Activated CD8-positive, alpha-beta T cell treated with anti-CD3 and anti-CD28 coated beads for 36 hours (primary cell): ENCODE data around the gene SHISA9. TPM values are rescaled to one million over a fixed set of nuclear protein-coding genes. Genes with fewer than 3 reads are reported as not detected.

Experiments
- ATAC-seq: fragments of 200-7000 bp; cut with Tn5 transposase; one replicate; pipeline ENCODE4 v1.10.0; 2021; ENCODE audit warnings: mild to moderate bottlenecking, moderate library complexity
- CTCF ChIA-PET: fragments of 350-600 bp; sonication (Branson Sonifier 250); formaldehyde crosslinking; loops from one replicate; lab custom pipeline; 2021; ENCODE audit warnings: antibody characterized with exemption; lab: Charles Lee
- POLR2A ChIA-PET: fragments of 350-600 bp; sonication (Branson Sonifier 250); formaldehyde crosslinking; loops from one replicate; lab custom pipeline; 2021; ENCODE audit warnings: antibody characterized with exemption; lab: Charles Lee
- DNase-seq: peaks from one replicate; pipeline ENCODE4 v3.0.0-alpha.2; 2020
- H3K27ac Mint-ChIP-seq: one replicate; pipeline ENCODE4 v1.8.0; 2021; ENCODE audit warnings: mild to moderate bottlenecking, mixed read lengths
- H3K27me3 Mint-ChIP-seq: one replicate; pipeline ENCODE4 v1.8.0; 2021; ENCODE audit warnings: mixed read lengths
- H3K36me3 Mint-ChIP-seq: one replicate; pipeline ENCODE4 v1.8.0; 2021; ENCODE audit warnings: low read depth, mixed read lengths
- H3K4me1 Mint-ChIP-seq: one replicate; pipeline ENCODE4 v1.8.0; 2021; ENCODE audit warnings: low read depth, mixed read lengths
- H3K4me3 Mint-ChIP-seq: one replicate; pipeline ENCODE4 v1.8.0; 2021; ENCODE audit warnings: mild to moderate bottlenecking, moderate library complexity, mixed read lengths
- H3K9me3 Mint-ChIP-seq: one replicate; pipeline ENCODE4 v1.8.0; 2021; ENCODE audit warnings: mixed read lengths
- intact Hi-C: fragments of 100-400 bp; cut with micrococcal nuclease; formaldehyde crosslinking; loops from one replicate; pipeline ENCODE4 v1.10.0; 2022
- total RNA-seq, 2 experiments: library from RNA; stranded (reverse); gene quantifications; one replicate each; pipeline ENCODE4 v1.2.3, GENCODE V29; 2021
- TF ChIP-seq, protein P1 (sequence below): fragments of 200-600 bp; IDR thresholded peaks from one replicate; pipeline ENCODE4 v1.8.0; 2022; ENCODE audit warnings: antibody characterized with exemption, mild to moderate bottlenecking

The SHISA9 gene
- total RNA-seq, 2 experiments from 2014 or later = not detected

DNA sequence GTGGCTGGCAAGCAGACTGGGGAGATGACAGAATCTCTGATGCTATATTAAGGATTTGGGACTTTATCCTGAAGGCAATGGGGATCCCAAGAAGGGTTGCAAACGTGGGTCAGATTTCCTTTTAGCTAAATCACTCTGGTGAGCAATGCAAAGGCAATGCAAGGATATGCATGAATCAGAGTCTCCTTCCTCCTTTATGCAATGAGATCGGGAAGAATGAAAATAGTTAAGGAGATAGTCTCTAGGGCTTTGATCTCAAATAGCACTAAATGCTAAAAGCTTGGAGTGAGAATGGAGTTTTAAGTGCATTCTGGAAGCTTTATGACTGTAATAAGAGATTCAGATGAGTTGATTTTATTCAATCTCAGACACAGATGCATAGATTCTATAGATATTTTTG, 27.2 kb upstream of the SHISA9 start:
- DNase-seq (no peak), ATAC-seq (no peak)
- intact Hi-C loops = no loop called here
- Mint-ChIP-seq H3K27ac (no peak overlapping the region), H3K36me3 (no peaks in the 10 kb centered on the region), H3K4me1 (no peaks in the 10 kb centered on the region), H3K27me3 (peaks cover 8% of the 10 kb centered on the region), H3K9me3 (no peaks in the 10 kb centered on the region), H3K4me3 (no peak overlapping the region)
- CTCF ChIA-PET = no interaction called here
- POLR2A ChIA-PET = interaction anchor here (0.6 kb wide), 1 partner anchor 509 kb away, joined by 3 read pairs; no protein-coding TSS in a partner anchor
- TF ChIP-seq, protein P1, sequence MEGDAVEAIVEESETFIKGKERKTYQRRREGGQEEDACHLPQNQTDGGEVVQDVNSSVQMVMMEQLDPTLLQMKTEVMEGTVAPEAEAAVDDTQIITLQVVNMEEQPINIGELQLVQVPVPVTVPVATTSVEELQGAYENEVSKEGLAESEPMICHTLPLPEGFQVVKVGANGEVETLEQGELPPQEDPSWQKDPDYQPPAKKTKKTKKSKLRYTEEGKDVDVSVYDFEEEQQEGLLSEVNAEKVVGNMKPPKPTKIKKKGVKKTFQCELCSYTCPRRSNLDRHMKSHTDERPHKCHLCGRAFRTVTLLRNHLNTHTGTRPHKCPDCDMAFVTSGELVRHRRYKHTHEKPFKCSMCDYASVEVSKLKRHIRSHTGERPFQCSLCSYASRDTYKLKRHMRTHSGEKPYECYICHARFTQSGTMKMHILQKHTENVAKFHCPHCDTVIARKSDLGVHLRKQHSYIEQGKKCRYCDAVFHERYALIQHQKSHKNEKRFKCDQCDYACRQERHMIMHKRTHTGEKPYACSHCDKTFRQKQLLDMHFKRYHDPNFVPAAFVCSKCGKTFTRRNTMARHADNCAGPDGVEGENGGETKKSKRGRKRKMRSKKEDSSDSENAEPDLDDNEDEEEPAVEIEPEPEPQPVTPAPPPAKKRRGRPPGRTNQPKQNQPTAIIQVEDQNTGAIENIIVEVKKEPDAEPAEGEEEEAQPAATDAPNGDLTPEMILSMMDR = no peak

DNA sequence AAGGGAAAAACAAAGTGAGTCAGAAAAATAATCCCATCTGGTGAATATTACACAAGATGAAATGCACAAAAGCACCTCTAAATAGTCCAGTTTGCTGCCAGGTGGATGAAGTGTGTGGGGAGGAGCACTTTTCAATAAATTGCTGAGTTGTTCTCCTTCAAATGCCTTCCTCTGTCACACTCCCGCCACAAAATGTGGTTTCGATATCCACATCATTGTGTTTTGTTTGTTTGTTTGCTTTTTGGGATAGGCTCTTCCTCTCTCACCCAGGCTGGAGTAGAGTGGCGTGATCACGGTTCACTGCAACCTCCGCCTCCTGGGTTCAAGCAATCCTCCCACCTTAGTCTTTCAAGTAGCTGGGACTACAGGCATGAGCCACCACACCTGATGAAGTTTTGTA, 24.6 kb upstream of the SHISA9 start:
- ATAC-seq (no peak), DNase-seq (no peak)
- Mint-ChIP-seq H3K36me3 (no peaks in the 10 kb centered on the region), H3K4me1 (no peaks in the 10 kb centered on the region), H3K27me3 (peaks cover 4% of the 10 kb centered on the region), H3K4me3 (no peak overlapping the region), H3K9me3 (no peaks in the 10 kb centered on the region), H3K27ac (no peak overlapping the region)
- ChIA-PET POLR2A (no interaction called here), CTCF (no interaction called here)
- intact Hi-C loops = no loop called here
- TF ChIP-seq, protein P1 = no peak

DNA sequence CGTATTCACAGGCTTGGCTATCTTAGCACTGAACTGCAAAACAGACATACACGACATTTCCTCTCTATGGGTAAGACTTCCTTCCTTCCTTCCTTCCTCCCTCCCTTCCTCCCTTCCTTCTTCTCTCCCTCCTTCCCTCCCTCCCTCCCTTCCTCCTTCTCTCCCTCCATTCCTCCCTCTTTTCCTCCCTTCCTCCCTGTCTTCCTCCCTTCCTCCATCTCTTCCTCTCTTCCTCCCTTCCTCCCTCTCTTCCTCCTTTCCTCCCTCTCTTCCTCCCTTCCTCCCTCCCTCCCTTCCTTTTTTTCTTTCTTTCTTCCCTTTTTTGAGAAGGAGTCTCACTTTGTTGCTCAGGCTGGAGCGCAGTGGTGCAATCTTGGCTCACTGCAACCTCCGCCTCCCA, 22.4 kb upstream of the SHISA9 start:
- POLR2A ChIA-PET = no interaction called here
- CTCF ChIA-PET = no interaction called here
- Mint-ChIP-seq H3K4me3 (no peak overlapping the region), H3K27ac (no peak overlapping the region), H3K36me3 (no peaks in the 10 kb centered on the region), H3K9me3 (no peaks in the 10 kb centered on the region), H3K27me3 (peaks cover 2% of the 10 kb centered on the region), H3K4me1 (no peaks in the 10 kb centered on the region)
- intact Hi-C loops = no loop called here
- ATAC-seq = no peak
- TF ChIP-seq, protein P1 = no peak
- no peak for DNase-seq

DNA sequence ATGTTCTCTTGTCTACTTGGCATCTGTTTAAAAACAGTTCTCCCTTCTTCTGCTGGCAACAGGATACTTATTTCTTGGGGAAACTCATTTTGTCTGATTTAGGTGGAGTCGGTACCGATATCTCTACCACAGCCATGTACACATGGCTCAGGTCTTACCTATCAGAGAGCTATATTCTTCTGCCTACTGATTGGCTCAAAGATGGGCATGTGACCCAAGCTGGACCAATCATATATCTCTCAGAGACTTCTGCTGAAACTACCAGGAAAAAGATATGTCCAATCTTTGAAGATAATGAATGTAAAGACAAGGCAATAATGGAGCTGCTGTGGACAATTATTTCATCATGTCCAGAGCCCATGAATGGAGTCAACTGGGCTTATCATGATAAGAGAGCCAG, 21.6 kb upstream of the SHISA9 start:
- Mint-ChIP-seq H3K27me3 (no peaks in the 10 kb centered on the region), H3K4me3 (no peak overlapping the region), H3K27ac (no peak overlapping the region), H3K9me3 (no peaks in the 10 kb centered on the region), H3K4me1 (no peaks in the 10 kb centered on the region), H3K36me3 (no peaks in the 10 kb centered on the region)
- ATAC-seq = no peak
- CTCF ChIA-PET = no interaction called here
- DNase-seq = no peak
- TF ChIP-seq, protein P1 = no peak
- intact Hi-C loops = no loop called here
- POLR2A ChIA-PET = no interaction called here

DNA sequence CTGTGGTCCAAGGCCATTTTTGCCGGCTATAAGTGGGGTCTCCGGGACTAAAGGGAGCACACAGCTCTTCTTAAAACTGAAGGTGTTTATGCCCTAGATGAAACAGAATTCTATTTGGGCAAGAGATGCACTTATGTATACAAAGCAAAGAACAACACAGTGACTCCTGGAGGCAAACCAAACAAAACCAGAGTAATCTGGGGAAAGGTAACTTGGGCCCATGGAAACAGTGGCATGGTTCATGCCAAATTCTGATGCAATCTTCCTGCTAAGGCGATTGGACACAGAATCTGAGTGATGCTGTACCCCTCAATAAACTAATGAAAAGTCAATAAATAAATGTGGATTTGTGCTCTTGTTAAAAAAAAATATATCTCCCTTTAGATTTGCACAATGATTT, 20.2 kb upstream of the SHISA9 start:
- ChIA-PET POLR2A (no interaction called here), CTCF (no interaction called here)
- Mint-ChIP-seq H3K36me3 (no peaks in the 10 kb centered on the region), H3K27ac (no peak overlapping the region), H3K4me1 (no peaks in the 10 kb centered on the region), H3K4me3 (no peak overlapping the region), H3K27me3 (no peaks in the 10 kb centered on the region), H3K9me3 (no peaks in the 10 kb centered on the region)
- DNase-seq (no peak), ATAC-seq (no peak)
- TF ChIP-seq, protein P1 = no peak
- intact Hi-C loops = no loop called here
